WTC11 (cell line): ENCODE measurements around the gene PRXL2A. TPM values are rescaled to one million over a fixed set of nuclear protein-coding genes. Genes with fewer than 3 reads are reported as not detected.

Experiments
- ATAC-seq: fragments of 200-7000 bp; cut with Tn5 transposase; 2 replicates; pipeline ENCODE4 v1.10.0; 2021; ENCODE audit warnings: mild to moderate bottlenecking, moderate library complexity
- CTCF ChIA-PET: fragments of 300-600 bp; sonication (Branson Sonifier 250); formaldehyde crosslinking; loops from one replicate; lab custom pipeline; 2021; ENCODE audit warnings: antibody characterized with exemption; lab: Charles Lee
- POLR2A ChIA-PET: fragments of 350-600 bp; sonication (Branson Sonifier 250); formaldehyde crosslinking; loops from one replicate; lab custom pipeline; 2021; ENCODE audit warnings: antibody characterized with exemption; lab: Charles Lee
- DNase-seq: peaks from one replicate; pipeline ENCODE4 v3.0.0; 2021; ENCODE audit warnings: low spot score
- H3K27ac Mint-ChIP-seq: 2 replicates; pipeline ENCODE4 v1.8.0; 2021; ENCODE audit warnings: mixed read lengths
- H3K27me3 Mint-ChIP-seq: 2 replicates; pipeline ENCODE4 v1.8.0; 2021; ENCODE audit warnings: low read depth, mild to moderate bottlenecking, moderate library complexity, mixed read lengths
- H3K36me3 Mint-ChIP-seq: 2 replicates; pipeline ENCODE4 v1.8.0; 2021; ENCODE audit warnings: mixed read lengths
- H3K4me1 Mint-ChIP-seq: 2 replicates; pipeline ENCODE4 v1.8.0; 2022; ENCODE audit warnings: mixed read lengths
- H3K4me3 Mint-ChIP-seq: 2 replicates; pipeline ENCODE4 v1.8.0; 2021; ENCODE audit warnings: mild to moderate bottlenecking, moderate library complexity, mixed read lengths
- H3K9me3 Mint-ChIP-seq: 2 replicates; pipeline ENCODE4 v1.8.0; 2021; ENCODE audit warnings: mixed read lengths
- FOXP1 ChIP-seq: sonication (generic); formaldehyde crosslinking; IDR thresholded peaks from 2 replicates; pipeline ENCODE4 v1.8.0; 2022; ENCODE audit warnings: missing genetic modification reagents, mild to moderate bottlenecking, moderate library complexity, borderline replicate concordance
- JAZF1 ChIP-seq: fragments of 250-450 bp; sonication (Bioruptor Pico); IDR thresholded peaks from 2 replicates; pipeline ENCODE4 v1.9.0; 2021; ENCODE audit warnings: moderate library complexity, mild to moderate bottlenecking, inconsistent platforms
- MXD4 ChIP-seq: fragments of 250-450 bp; sonication (Bioruptor Pico); IDR thresholded peaks from 2 replicates; pipeline ENCODE4 v1.8.0; 2021; ENCODE audit warnings: mild to moderate bottlenecking, moderate library complexity, borderline replicate concordance
- NFE2L1 ChIP-seq: sonication (generic); formaldehyde crosslinking; IDR thresholded peaks from 2 replicates; pipeline ENCODE4 v1.8.1; 2023; ENCODE audit warnings: missing genetic modification reagents
- NR1H2 ChIP-seq: sonication (generic); formaldehyde crosslinking; IDR thresholded peaks from 2 replicates; pipeline ENCODE4 v1.9.0; 2021; ENCODE audit warnings: mild to moderate bottlenecking, moderate library complexity, missing genetic modification reagents
- OVOL2 ChIP-seq: fragments of 250-450 bp; sonication (Bioruptor Pico); IDR thresholded peaks from 2 replicates; pipeline ENCODE4 v1.9.0; 2021; ENCODE audit warnings: mild to moderate bottlenecking, borderline replicate concordance
- SMAD4 ChIP-seq: sonication (generic); formaldehyde crosslinking; IDR thresholded peaks from 2 replicates; pipeline ENCODE4 v1.8.0; 2022; ENCODE audit warnings: mild to moderate bottlenecking, missing genetic modification reagents
- SOX15 ChIP-seq: fragments of 250-450 bp; sonication (Bioruptor Pico); IDR thresholded peaks from 2 replicates; pipeline ENCODE4 v1.9.0; 2021; ENCODE audit warnings: mild to moderate bottlenecking
- TEAD1 ChIP-seq: sonication (generic); formaldehyde crosslinking; IDR thresholded peaks from 2 replicates; pipeline ENCODE4 v1.8.0; 2022; ENCODE audit warnings: mild to moderate bottlenecking, missing genetic modification reagents
- ZNF219 ChIP-seq: sonication (generic); formaldehyde crosslinking; IDR thresholded peaks from 2 replicates; pipeline ENCODE4 v1.8.0; 2023; ENCODE audit warnings: missing genetic modification reagents, mild to moderate bottlenecking, borderline replicate concordance
- ZNF232 ChIP-seq: sonication (generic); formaldehyde crosslinking; IDR thresholded peaks from 2 replicates; pipeline ENCODE4 v1.8.0; 2022; ENCODE audit warnings: mild to moderate bottlenecking, missing genetic modification reagents
- ZNF263 ChIP-seq: sonication (generic); formaldehyde crosslinking; IDR thresholded peaks from 2 replicates; pipeline ENCODE4 v1.8.1; 2022; ENCODE audit warnings: low read depth, mild to moderate bottlenecking, moderate library complexity, missing genetic modification reagents
- ZNF317 ChIP-seq: sonication (generic); formaldehyde crosslinking; IDR thresholded peaks from 2 replicates; pipeline ENCODE4 v1.8.1; 2023; ENCODE audit warnings: low read depth, mild to moderate bottlenecking, moderate library complexity, missing genetic modification reagents, borderline replicate concordance
- ZNF416 ChIP-seq: fragments of 250-450 bp; sonication (Bioruptor Pico); IDR thresholded peaks from 2 replicates; pipeline ENCODE4 v1.9.0; 2021; ENCODE audit warnings: mild to moderate bottlenecking, inconsistent platforms
- total RNA-seq: library from RNA; stranded (reverse); gene quantifications from 3 replicates; pipeline ENCODE4 v1.2.3, GENCODE V29; 2021
- TF ChIP-seq, protein P1 (sequence below): sonication (generic); formaldehyde crosslinking; IDR thresholded peaks from 2 replicates; pipeline ENCODE4 v1.8.0; 2023; ENCODE audit warnings: missing genetic modification reagents
- TF ChIP-seq, protein P2 (sequence below): sonication (generic); formaldehyde crosslinking; IDR thresholded peaks from 2 replicates; pipeline ENCODE4 v1.8.0; 2023; ENCODE audit warnings: missing genetic modification reagents, mild to moderate bottlenecking, borderline replicate concordance
- TF ChIP-seq, protein P3 (sequence below): sonication (generic); formaldehyde crosslinking; IDR thresholded peaks from 2 replicates; pipeline ENCODE4 v1.8.1; 2023; ENCODE audit warnings: mild to moderate bottlenecking, missing genetic modification reagents, moderate library complexity
- TF ChIP-seq, protein P4 (sequence below): fragments of 250-450 bp; sonication (Bioruptor Pico); IDR thresholded peaks from 2 replicates; pipeline ENCODE4 v1.9.0; 2021; ENCODE audit warnings: moderate library complexity, mild to moderate bottlenecking, inconsistent platforms, borderline replicate concordance
- TF ChIP-seq, protein P5 (sequence below): sonication (generic); formaldehyde crosslinking; IDR thresholded peaks from 2 replicates; pipeline ENCODE4 v1.8.1; 2023; ENCODE audit warnings: mild to moderate bottlenecking, missing genetic modification reagents
- TF ChIP-seq, protein P6 (sequence below): sonication (generic); formaldehyde crosslinking; IDR thresholded peaks from 2 replicates; pipeline ENCODE4 v1.8.0; 2023; ENCODE audit warnings: mild to moderate bottlenecking, missing genetic modification reagents
- TF ChIP-seq, protein P7 (sequence below): sonication (generic); formaldehyde crosslinking; IDR thresholded peaks from 2 replicates; pipeline ENCODE4 v1.8.1; 2023; ENCODE audit warnings: mild to moderate bottlenecking, missing genetic modification reagents, moderate library complexity

Gene PRXL2A
- total RNA-seq, 1 experiment from 2014 or later: 46.6 TPM

DNA sequence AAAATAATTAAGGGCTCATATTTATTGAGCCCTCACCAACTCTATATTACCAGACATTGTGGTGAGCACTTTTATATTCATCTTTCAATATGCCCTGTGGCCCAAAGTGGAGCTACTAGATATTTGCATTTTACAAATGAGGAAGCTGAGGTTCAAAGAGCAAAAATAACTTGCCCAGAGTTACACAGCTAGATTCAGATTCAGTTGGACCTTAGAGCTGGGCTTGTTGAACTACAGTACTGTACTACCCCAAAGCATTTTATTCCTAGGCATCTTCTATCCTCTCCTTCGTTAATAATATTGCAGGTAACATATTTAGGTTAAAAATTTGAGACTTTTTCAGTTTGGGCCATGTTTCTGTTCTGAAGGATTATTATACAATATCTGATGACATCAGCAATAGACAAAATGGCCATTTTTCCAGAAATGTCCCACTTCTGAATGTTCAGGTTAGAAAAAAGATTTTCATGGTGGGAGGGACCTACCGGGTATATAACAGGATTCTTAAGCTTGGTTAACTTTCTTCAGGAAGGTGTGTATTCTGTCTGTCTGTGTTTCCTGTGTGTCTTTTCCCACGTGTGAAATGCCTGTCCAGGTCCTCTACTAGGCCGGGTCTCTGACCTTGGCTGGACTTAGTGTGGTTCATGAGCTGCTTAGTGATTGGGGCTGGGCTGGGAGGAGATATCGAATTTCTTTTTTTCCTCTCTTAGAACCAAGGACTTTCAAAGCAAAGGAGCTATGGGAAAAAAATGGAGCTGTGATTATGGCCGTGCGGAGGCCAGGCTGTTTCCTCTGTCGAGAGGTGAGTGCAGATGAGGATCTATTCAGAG is 13.6 kb downstream of the PRXL2A start:
- CTCF ChIA-PET: interaction anchor here (1.0 to 2.2 kb wide), 7 partner anchors 12 to 89 kb away, joined by 3 to 11 read pairs (median 5); partner anchors contain the start of gene PRXL2A
- ATAC-seq (no peak), DNase-seq (no peak)
- peaks cover under 1% of the 10 kb centered on the region for H3K27me3 Mint-ChIP-seq
- peaks cover 38% of the 10 kb centered on the region for H3K36me3 Mint-ChIP-seq
- POLR2A ChIA-PET: no interaction called here
- H3K27ac Mint-ChIP-seq: no peak overlapping the region
- peaks cover 30% of the 10 kb centered on the region for H3K4me1 Mint-ChIP-seq
- no peaks in the 10 kb centered on the region for H3K9me3 Mint-ChIP-seq
- no peak overlapping the region for H3K4me3 Mint-ChIP-seq
- TF ChIP-seq, protein P1, sequence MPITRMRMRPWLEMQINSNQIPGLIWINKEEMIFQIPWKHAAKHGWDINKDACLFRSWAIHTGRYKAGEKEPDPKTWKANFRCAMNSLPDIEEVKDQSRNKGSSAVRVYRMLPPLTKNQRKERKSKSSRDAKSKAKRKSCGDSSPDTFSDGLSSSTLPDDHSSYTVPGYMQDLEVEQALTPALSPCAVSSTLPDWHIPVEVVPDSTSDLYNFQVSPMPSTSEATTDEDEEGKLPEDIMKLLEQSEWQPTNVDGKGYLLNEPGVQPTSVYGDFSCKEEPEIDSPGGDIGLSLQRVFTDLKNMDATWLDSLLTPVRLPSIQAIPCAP (CRISPR knock-in tag): no peak
- TF ChIP-seq, protein P2, sequence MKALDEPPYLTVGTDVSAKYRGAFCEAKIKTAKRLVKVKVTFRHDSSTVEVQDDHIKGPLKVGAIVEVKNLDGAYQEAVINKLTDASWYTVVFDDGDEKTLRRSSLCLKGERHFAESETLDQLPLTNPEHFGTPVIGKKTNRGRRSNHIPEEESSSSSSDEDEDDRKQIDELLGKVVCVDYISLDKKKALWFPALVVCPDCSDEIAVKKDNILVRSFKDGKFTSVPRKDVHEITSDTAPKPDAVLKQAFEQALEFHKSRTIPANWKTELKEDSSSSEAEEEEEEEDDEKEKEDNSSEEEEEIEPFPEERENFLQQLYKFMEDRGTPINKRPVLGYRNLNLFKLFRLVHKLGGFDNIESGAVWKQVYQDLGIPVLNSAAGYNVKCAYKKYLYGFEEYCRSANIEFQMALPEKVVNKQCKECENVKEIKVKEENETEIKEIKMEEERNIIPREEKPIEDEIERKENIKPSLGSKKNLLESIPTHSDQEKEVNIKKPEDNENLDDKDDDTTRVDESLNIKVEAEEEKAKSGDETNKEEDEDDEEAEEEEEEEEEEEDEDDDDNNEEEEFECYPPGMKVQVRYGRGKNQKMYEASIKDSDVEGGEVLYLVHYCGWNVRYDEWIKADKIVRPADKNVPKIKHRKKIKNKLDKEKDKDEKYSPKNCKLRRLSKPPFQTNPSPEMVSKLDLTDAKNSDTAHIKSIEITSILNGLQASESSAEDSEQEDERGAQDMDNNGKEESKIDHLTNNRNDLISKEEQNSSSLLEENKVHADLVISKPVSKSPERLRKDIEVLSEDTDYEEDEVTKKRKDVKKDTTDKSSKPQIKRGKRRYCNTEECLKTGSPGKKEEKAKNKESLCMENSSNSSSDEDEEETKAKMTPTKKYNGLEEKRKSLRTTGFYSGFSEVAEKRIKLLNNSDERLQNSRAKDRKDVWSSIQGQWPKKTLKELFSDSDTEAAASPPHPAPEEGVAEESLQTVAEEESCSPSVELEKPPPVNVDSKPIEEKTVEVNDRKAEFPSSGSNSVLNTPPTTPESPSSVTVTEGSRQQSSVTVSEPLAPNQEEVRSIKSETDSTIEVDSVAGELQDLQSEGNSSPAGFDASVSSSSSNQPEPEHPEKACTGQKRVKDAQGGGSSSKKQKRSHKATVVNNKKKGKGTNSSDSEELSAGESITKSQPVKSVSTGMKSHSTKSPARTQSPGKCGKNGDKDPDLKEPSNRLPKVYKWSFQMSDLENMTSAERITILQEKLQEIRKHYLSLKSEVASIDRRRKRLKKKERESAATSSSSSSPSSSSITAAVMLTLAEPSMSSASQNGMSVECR (CRISPR knock-in tag): no peak
- TF ChIP-seq OVOL2 (CRISPR knock-in tag) (no peak), FOXP1 (no peak), ZNF219 (CRISPR knock-in tag) (no peak), ZNF263 (no peak), TEAD1 (CRISPR knock-in tag) (no peak), MXD4 (CRISPR knock-in tag) (no peak), ZNF317 (CRISPR knock-in tag) (no peak), ZNF416 (CRISPR knock-in tag) (no peak), SOX15 (no peak), NFE2L1 (CRISPR knock-in tag) (no peak), SMAD4 (CRISPR knock-in tag) (no peak), NR1H2 (CRISPR knock-in tag) (no peak)
- TF ChIP-seq, protein P3, sequence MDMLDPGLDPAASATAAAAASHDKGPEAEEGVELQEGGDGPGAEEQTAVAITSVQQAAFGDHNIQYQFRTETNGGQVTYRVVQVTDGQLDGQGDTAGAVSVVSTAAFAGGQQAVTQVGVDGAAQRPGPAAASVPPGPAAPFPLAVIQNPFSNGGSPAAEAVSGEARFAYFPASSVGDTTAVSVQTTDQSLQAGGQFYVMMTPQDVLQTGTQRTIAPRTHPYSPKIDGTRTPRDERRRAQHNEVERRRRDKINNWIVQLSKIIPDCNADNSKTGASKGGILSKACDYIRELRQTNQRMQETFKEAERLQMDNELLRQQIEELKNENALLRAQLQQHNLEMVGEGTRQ (CRISPR knock-in tag): no peak
- TF ChIP-seq, protein P4, sequence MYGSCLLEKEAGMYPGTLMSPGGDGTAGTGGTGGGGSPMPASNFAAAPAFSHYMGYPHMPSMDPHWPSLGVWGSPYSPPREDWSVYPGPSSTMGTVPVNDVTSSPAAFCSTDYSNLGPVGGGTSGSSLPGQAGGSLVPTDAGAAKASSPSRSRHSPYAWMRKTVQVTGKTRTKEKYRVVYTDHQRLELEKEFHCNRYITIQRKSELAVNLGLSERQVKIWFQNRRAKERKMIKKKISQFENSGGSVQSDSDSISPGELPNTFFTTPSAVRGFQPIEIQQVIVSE (CRISPR knock-in tag): no peak
- TF ChIP-seq, protein P5, sequence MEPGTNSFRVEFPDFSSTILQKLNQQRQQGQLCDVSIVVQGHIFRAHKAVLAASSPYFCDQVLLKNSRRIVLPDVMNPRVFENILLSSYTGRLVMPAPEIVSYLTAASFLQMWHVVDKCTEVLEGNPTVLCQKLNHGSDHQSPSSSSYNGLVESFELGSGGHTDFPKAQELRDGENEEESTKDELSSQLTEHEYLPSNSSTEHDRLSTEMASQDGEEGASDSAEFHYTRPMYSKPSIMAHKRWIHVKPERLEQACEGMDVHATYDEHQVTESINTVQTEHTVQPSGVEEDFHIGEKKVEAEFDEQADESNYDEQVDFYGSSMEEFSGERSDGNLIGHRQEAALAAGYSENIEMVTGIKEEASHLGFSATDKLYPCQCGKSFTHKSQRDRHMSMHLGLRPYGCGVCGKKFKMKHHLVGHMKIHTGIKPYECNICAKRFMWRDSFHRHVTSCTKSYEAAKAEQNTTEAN (CRISPR knock-in tag): no peak

DNA sequence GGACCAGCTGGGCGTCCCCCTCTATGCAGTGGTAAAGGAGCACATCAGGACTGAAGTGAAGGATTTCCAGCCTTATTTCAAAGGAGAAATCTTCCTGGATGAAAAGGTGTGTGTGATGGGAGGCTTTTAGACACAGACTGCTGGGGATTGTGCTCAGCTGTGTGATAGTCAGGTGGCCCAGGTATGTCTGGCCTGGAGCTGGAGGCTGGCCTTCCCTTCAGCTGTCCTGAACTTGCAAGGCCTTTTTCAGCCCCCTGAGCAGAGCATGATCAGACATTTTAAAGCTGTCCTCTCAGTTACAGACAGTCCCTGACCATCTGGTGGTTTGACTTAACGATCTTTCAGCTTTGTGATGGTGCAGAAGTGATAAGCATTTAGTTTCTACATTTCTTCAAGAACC is 17.6 kb downstream of the PRXL2A start:
- Mint-ChIP-seq H3K4me3 (no peak overlapping the region), H3K27ac (no peak overlapping the region), H3K9me3 (no peaks in the 10 kb centered on the region), H3K27me3 (no peaks in the 10 kb centered on the region), H3K4me1 (peaks cover 5% of the 10 kb centered on the region), H3K36me3 (peaks cover 62% of the 10 kb centered on the region)
- no peak for ATAC-seq
- DNase-seq: no peak
- ChIA-PET POLR2A (no interaction called here), CTCF (interaction anchor here (1.2 kb wide), 1 partner anchor 80 kb away, joined by 3 read pairs; no protein-coding TSS in a partner anchor)
- TF ChIP-seq, protein P4 (CRISPR knock-in tag): no peak
- TF ChIP-seq ZNF232 (CRISPR knock-in tag) (no peak), FOXP1 (no peak), JAZF1 (CRISPR knock-in tag) (no peak)
- TF ChIP-seq, protein P6, sequence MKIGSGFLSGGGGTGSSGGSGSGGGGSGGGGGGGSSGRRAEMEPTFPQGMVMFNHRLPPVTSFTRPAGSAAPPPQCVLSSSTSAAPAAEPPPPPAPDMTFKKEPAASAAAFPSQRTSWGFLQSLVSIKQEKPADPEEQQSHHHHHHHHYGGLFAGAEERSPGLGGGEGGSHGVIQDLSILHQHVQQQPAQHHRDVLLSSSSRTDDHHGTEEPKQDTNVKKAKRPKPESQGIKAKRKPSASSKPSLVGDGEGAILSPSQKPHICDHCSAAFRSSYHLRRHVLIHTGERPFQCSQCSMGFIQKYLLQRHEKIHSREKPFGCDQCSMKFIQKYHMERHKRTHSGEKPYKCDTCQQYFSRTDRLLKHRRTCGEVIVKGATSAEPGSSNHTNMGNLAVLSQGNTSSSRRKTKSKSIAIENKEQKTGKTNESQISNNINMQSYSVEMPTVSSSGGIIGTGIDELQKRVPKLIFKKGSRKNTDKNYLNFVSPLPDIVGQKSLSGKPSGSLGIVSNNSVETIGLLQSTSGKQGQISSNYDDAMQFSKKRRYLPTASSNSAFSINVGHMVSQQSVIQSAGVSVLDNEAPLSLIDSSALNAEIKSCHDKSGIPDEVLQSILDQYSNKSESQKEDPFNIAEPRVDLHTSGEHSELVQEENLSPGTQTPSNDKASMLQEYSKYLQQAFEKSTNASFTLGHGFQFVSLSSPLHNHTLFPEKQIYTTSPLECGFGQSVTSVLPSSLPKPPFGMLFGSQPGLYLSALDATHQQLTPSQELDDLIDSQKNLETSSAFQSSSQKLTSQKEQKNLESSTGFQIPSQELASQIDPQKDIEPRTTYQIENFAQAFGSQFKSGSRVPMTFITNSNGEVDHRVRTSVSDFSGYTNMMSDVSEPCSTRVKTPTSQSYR (CRISPR knock-in tag): no peak
- TF ChIP-seq, protein P7, sequence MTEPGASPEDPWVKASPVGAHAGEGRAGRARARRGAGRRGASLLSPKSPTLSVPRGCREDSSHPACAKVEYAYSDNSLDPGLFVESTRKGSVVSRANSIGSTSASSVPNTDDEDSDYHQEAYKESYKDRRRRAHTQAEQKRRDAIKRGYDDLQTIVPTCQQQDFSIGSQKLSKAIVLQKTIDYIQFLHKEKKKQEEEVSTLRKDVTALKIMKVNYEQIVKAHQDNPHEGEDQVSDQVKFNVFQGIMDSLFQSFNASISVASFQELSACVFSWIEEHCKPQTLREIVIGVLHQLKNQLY (CRISPR knock-in tag): no peak
